COLO668 (cell line): ENCODE data around the gene LAIR1.
A peak's percentile ranks its signal among the peaks of the same experiment; 100 is the strongest.

Experiments
- DNase-seq: peaks from one replicate; lab custom pipeline; 2025; ENCODE audit not compliant: unreplicated experiment; lab: John Stamatoyannopoulos, UW

Gene LAIR1

GRCh38 chr19:54319049-54319448, 45.7 kb downstream of the LAIR1 start:
- DNase-seq = no peak

DNA sequence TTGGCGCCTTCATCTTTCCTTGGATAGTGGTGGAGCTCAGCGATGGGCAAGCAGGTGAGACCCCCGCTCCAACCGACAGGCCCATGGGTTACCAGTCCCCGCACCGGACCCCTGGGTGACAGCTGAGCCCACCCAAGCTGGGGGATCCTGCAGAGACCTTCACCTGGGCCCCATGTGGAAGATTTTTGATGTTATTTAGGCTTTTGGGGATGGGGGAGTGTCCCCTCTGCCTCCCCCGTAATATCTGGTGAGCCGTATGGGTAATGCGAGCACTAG, 46.8 kb downstream of the LAIR1 start:
- DNase-seq = no peak

DNA sequence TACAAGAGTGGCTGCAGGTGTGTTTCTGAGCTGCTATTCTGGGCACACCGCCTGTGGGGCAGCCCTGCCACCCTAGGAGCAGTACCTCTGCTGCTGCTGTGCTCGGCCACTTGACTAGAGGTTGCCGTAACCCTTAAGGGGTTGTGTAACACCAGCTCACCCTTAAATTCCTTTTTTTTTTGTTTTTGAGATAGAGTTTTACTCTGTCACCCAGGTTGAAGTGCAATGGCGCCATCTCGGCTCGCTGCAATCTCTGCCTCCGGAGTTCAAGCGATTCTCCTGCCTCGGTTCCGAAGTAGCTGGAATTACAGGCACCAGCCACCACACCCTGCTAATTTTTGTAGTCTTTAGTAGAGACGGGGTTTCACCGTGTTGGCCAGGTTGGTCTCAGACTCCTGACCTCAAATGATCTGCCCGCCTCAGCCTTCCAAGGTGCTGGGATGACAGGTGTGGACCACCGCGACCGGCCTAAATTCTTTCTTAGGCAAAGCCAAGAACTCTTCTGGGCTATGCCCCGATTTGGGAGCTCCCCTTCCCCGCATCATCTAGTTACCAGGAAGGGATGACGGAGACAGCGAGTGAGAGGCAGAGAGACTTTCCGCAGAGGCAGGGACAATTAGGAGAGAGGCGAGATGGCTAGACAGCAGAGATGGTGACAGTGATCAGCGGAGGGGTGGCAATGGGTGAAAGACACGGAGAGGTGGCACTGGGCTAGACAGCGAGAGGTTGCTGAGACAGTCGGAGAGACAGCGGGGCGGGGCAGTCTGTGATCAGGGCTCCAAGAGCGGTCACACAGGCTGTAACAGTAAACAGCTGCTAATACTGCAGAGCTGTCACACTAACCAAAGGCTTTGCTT, 47.4 kb downstream of the LAIR1 start:
- no peak for DNase-seq

GRCh38 chr19:54316746-54317107, 48.0 kb downstream of the LAIR1 start:
- peak; percentile 5 for DNase-seq

- DNase-seq = no peak
These were observed 48.8 kb downstream of the LAIR1 start for GRCh38 chr19:54315956-54316355.

- DNase-seq = no peak
These were observed 52.0 kb downstream of the LAIR1 start, which contains the start of gene LILRA5 for GRCh38 chr19:54312436-54313377. Gene LILRA5 (minus strand): TSS chr19:54313166. CDS start chr19:54313019, 147 bp downstream.

- no peak for DNase-seq
These were observed 52.7 kb downstream of the LAIR1 start for GRCh38 chr19:54312011-54312410.

GRCh38 chr19:54311486-54311885, 53.2 kb downstream of the LAIR1 start:
- DNase-seq = no peak

GRCh38 chr19:54310543-54310942, 54.2 kb downstream of the LAIR1 start:
- DNase-seq = no peak

DNA sequence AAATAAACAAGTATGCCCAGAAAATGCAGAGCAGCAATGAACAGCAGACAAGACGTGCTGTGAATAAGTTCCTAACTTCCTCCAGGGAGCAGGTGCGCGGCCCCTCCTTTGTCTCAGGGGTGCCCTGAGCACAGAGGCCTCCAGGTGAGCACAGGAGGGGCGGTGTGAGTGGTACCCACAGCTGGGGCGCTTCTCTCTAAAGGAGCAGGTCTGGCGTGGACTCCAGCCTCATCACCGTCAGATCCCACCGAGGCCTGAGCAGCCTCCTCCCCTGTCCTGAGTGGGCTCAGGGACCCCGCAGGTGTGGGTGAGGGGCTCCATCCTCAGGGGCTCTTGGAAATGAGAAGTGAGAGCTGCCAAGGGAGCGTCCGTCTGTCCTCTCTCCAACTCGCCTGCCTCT, 54.9 kb downstream of the LAIR1 start:
- no peak for DNase-seq

- no peak for DNase-seq
These were observed 57.2 kb downstream of the LAIR1 start for GRCh38 chr19:54307389-54308020.

GRCh38 chr19:54305141-54305540, 59.6 kb downstream of the LAIR1 start:
- DNase-seq = no peak

DNA sequence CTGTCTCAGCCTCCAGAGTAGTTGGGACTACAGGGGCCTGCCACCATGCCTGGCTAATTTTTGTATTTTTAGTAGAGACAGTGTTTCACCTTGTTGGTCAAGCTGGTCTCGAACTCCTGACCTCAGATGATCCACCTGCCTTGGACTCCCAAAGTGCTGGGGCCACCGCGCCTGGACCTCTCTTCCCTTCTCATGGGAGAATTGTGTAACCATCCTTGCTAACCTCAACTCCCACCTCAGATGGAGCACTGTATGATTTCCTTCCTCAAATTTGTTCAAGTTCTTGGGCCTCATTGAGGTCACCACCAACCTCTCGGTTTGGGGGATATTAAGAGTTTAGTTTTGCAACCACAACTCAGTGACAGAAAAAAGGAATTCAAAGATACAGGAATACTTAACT, 62.5 kb downstream of the LAIR1 start:
- no peak for DNase-seq
